Measurements from ENCODE around the gene NFASC.

DNA sequence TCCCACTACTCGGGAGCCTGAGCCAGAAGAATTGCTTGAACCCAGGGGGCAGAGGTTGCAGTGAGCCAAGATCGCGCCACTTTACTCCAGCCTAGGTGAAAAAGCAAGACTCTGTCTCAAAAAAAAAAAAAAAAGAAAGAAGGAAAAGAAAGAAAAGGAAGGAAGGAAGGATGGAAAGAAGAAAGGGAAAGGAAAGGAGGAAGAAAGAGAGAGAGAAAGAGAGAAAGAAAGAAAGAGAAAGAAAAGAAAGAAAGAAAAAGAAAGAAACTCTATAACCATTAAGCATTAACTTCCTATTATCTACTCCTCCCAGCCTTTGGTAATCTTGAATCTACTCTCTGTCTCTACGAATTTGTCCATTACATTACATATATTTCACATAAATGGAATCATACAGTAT lies 6.9 kb upstream of the NFASC start:
- TF ChIP-seq, protein P1, sequence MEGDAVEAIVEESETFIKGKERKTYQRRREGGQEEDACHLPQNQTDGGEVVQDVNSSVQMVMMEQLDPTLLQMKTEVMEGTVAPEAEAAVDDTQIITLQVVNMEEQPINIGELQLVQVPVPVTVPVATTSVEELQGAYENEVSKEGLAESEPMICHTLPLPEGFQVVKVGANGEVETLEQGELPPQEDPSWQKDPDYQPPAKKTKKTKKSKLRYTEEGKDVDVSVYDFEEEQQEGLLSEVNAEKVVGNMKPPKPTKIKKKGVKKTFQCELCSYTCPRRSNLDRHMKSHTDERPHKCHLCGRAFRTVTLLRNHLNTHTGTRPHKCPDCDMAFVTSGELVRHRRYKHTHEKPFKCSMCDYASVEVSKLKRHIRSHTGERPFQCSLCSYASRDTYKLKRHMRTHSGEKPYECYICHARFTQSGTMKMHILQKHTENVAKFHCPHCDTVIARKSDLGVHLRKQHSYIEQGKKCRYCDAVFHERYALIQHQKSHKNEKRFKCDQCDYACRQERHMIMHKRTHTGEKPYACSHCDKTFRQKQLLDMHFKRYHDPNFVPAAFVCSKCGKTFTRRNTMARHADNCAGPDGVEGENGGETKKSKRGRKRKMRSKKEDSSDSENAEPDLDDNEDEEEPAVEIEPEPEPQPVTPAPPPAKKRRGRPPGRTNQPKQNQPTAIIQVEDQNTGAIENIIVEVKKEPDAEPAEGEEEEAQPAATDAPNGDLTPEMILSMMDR (IDR thresholded peaks at IDR 0.05; ENCODE audit: low read length): no peak
- TF ChIP-seq EZH2 (optimal IDR thresholded peaks at IDR 0.05; ENCODE audit: low read depth, low read length): no peak

All from MM.1S (cell line).